OCI-LY3 (cell line): ENCODE results near the gene PCDHB9.
"Not testable (repeated sequence)": the region's sequence is repeated elsewhere in the genome, so short reads cannot be mapped to it uniquely, and the experiment has no call there.

Experiments used
- H2AFZ ChIP-seq: fragments of 200-600, 300-600 bp; shearing (Covaris generic); 2 replicates; pipeline ENCODE4 v1.6.0; 2014; ENCODE audit warnings: antibody characterized with exemption, low read depth, low read length
- H3K27ac ChIP-seq: fragments of 200-600, 300-600 bp; sonication (generic); 2 replicates; pipeline ENCODE4 v1.5.1; 2014; ENCODE audit warnings: mild to moderate bottlenecking, low read length, moderate library complexity, mixed read lengths
- H3K27me3 ChIP-seq: fragments of 200-600, 300-600 bp; sonication (generic); 2 replicates; pipeline ENCODE4 v1.6.1; 2014; ENCODE audit warnings: low read depth, low read length, mixed read lengths
- H3K36me3 ChIP-seq: fragments of 200-600, 300-600 bp; sonication (generic); replicated peaks from 2 replicates; pipeline ENCODE3; 2014; ENCODE audit warnings: low read depth, low read length, mixed read lengths
- H3K4me1 ChIP-seq: fragments of 300-600, 200-600 bp; sonication (generic); 2 replicates; pipeline ENCODE4 v1.6.1; 2014; ENCODE audit warnings: low read length, mixed read lengths
- H3K4me2 ChIP-seq: fragments of 200-600, 300-600 bp; sonication (generic); 2 replicates; pipeline ENCODE4 v1.6.1; 2014; ENCODE audit warnings: low read length, mixed read lengths
- H3K4me3 ChIP-seq: fragments of 300-600, 200-600 bp; sonication (generic); 2 replicates; pipeline ENCODE4 v1.5.1; 2014; ENCODE audit warnings: antibody characterized with exemption, mild to moderate bottlenecking, low read length, moderate library complexity
- H3K79me2 ChIP-seq: fragments of 300-600, 200-600 bp; shearing (Covaris generic); 2 replicates; pipeline ENCODE4 v1.6.1; 2014; ENCODE audit warnings: mild to moderate bottlenecking, low read length, mixed read lengths
- H3K9ac ChIP-seq: fragments of 300-600, 200-600 bp; shearing (Covaris generic); 2 replicates; pipeline ENCODE4 v1.6.0; 2014; ENCODE audit warnings: mild to moderate bottlenecking, low read length, moderate library complexity
- H3K9me3 ChIP-seq: fragments of 200-600, 300-600 bp; shearing (Covaris generic); 2 replicates; pipeline ENCODE4 v1.6.1; 2014; ENCODE audit warnings: low read length, mixed read lengths; ENCODE audit not compliant: insufficient read depth
- H4K20me1 ChIP-seq: fragments of 200-600, 300-600 bp; sonication (generic); 2 replicates; pipeline ENCODE4 v1.6.1; 2016; ENCODE audit warnings: low read length, mixed read lengths; ENCODE audit not compliant: insufficient read depth
- EZH2phosphoT487 ChIP-seq: fragments of 200-600 bp; shearing (Covaris generic); IDR thresholded peaks from 2 replicates; pipeline ENCODE4 v1.6.1; 2018; ENCODE audit warnings: antibody characterized with exemption, mixed run types, low read depth
- TF ChIP-seq, protein P1 (sequence below): fragments of 200-600, 300-600 bp; sonication (generic); IDR thresholded peaks from 2 replicates; pipeline ENCODE4 v1.5.1; 2014; ENCODE audit warnings: antibody characterized with exemption, low read length, low read depth

PCDHB9 gene

DNA sequence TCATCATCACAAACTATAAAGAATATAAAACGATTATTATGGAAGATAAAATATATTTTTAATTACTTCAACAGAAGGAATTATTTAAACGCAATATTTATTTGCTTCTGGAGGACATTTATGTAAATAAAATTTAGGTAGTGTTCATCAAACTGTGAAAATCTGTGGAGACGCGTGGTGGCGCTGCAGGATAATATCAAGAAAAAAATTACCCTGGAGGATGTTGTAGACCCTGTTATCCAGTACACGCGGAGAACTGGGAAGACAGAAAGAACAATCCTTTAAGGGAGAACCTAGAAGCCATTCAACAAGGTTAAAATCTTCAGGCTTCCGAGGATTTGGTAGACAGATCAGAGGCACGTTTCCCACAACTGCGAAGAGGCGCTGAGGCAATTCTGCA lies 21.5 kb downstream of the PCDHB9 start, which contains the start of gene PCDHB12:
TSS of gene PCDHB12 (plus strand) at position 242 of the 400 bp plus-strand sequence. CDS start 189 bp downstream, outside the sequence.
- H2AFZ ChIP-seq, result no peak within 1 kb of the TSS

DNA sequence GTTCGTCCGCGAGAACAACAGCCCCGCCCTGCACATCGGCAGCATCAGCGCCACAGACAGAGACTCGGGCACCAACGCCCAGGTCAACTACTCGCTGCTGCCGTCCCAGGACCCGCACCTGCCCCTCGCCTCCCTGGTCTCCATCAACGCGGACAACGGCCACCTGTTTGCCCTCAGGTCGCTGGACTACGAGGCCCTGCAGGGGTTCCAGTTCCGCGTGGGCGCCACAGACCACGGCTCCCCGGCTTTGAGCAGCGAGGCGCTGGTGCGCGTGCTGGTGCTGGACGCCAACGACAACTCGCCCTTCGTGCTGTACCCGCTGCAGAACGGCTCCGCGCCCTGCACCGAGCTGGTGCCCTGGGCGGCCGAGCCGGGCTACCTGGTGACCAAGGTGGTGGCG lies 23.3 kb downstream of the PCDHB9 start:
- H3K27ac ChIP-seq, H3K4me3 ChIP-seq, H2AFZ ChIP-seq, H3K9me3 ChIP-seq, H3K4me1 ChIP-seq, H3K79me2 ChIP-seq, H3K36me3 ChIP-seq, H3K27me3 ChIP-seq, H3K9ac ChIP-seq, H4K20me1 ChIP-seq, H3K4me2 ChIP-seq: not testable (repeated sequence)

More for the DNA sequence above, 21.5 kb downstream of the PCDHB9 start, which contains the start of gene PCDHB12:
- Histone ChIP-seq H3K27me3 (no peaks in the 10 kb centered on the region), H4K20me1 (no peaks in the 10 kb centered on the region), H3K27ac (no peak within 1 kb of the TSS), H3K79me2 (no peaks in the 10 kb centered on the region), H3K4me3 (no peak within 1 kb of the TSS), H3K36me3 (no peaks in the 10 kb centered on the region), H3K4me2 (no peak within 1 kb of the TSS), H3K9me3 (no peaks in the 10 kb centered on the region), H3K4me1 (no peaks in the 10 kb centered on the region), H3K9ac (no peak within 1 kb of the TSS)
- TF ChIP-seq EZH2phosphoT487, result no peak
- TF ChIP-seq, protein P1, sequence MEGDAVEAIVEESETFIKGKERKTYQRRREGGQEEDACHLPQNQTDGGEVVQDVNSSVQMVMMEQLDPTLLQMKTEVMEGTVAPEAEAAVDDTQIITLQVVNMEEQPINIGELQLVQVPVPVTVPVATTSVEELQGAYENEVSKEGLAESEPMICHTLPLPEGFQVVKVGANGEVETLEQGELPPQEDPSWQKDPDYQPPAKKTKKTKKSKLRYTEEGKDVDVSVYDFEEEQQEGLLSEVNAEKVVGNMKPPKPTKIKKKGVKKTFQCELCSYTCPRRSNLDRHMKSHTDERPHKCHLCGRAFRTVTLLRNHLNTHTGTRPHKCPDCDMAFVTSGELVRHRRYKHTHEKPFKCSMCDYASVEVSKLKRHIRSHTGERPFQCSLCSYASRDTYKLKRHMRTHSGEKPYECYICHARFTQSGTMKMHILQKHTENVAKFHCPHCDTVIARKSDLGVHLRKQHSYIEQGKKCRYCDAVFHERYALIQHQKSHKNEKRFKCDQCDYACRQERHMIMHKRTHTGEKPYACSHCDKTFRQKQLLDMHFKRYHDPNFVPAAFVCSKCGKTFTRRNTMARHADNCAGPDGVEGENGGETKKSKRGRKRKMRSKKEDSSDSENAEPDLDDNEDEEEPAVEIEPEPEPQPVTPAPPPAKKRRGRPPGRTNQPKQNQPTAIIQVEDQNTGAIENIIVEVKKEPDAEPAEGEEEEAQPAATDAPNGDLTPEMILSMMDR, result no peak

DNA sequence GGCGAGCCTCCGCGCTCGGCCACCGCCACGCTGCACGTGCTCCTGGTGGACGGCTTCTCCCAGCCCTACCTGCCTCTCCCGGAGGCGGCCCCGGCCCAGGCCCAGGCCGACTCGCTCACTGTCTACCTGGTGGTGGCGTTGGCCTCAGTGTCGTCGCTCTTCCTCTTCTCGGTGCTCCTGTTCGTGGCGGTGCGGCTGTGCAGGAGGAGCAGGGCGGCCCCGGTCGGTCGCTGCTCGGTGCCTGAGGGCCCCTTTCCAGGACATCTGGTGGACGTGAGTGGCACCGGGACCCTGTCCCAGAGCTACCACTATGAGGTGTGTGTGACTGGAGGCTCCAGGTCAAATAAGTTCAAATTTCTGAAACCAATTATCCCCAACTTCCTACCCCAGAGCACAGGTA lies 23.9 kb downstream of the PCDHB9 start:
- H2AFZ ChIP-seq, H3K27ac ChIP-seq, H3K27me3 ChIP-seq, H4K20me1 ChIP-seq, H3K4me2 ChIP-seq, H3K36me3 ChIP-seq, H3K4me3 ChIP-seq, H3K79me2 ChIP-seq, H3K4me1 ChIP-seq, H3K9ac ChIP-seq, H3K9me3 ChIP-seq: not testable (repeated sequence)

DNA sequence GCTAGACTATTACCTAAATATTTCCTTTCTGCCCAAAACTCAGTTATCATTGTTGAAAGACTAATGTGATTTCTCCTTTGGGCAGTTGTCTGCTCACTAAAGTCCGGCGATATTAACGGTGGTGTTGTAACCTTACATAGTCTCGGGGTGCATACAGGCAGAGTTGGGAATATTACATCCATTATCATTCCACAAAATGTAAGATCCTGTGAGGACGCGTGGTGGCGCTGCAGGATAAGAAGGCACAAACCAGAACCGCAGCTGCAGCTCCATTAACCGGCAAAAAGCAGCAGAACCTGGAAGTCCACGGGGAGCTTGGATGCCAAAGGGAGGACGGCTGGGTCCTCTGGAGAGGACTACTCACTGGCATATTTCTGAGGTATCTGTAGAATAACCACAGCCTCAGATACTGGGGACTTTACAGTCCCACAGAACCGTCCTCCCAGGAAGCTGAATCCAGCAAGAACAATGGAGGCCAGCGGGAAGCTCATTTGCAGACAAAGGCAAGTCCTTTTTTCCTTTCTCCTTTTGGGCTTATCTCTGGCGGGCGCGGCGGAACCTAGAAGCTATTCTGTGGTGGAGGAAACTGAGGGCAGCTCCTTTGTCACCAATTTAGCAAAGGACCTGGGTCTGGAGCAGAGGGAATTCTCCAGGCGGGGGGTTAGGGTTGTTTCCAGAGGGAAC lies 26.8 kb downstream of the PCDHB9 start, which contains the start of gene PCDHB13:
TSS of gene PCDHB13 (plus strand) at position 264 of the 684 bp plus-strand sequence. CDS start at position 469, 205 bp downstream.
- H4K20me1 ChIP-seq, H3K4me1 ChIP-seq, H3K9ac ChIP-seq, H3K27ac ChIP-seq, H2AFZ ChIP-seq, H3K4me2 ChIP-seq, H3K36me3 ChIP-seq, H3K79me2 ChIP-seq, H3K27me3 ChIP-seq, H3K4me3 ChIP-seq, H3K9me3 ChIP-seq: not testable (repeated sequence)

DNA sequence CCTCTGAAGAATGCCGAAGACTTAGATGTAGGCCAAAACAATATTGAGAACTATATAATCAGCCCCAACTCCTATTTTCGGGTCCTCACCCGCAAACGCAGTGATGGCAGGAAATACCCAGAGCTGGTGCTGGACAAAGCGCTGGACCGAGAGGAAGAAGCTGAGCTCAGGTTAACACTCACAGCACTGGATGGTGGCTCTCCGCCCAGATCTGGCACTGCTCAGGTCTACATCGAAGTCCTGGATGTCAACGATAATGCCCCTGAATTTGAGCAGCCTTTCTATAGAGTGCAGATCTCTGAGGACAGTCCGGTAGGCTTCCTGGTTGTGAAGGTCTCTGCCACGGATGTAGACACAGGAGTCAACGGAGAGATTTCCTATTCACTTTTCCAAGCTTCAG lies 27.6 kb downstream of the PCDHB9 start:
- H3K9me3 ChIP-seq, H3K36me3 ChIP-seq, H3K27ac ChIP-seq, H2AFZ ChIP-seq, H3K4me2 ChIP-seq, H3K79me2 ChIP-seq, H3K9ac ChIP-seq, H3K4me1 ChIP-seq, H3K27me3 ChIP-seq, H4K20me1 ChIP-seq, H3K4me3 ChIP-seq: not testable (repeated sequence)

DNA sequence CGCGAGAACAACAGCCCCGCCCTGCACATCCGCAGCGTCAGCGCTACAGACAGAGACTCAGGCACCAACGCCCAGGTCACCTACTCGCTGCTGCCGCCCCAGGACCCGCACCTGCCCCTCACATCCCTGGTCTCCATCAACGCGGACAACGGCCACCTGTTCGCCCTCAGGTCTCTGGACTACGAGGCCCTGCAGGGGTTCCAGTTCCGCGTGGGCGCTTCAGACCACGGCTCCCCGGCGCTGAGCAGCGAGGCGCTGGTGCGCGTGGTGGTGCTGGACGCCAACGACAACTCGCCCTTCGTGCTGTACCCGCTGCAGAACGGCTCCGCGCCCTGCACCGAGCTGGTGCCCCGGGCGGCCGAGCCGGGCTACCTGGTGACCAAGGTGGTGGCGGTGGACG lies 28.5 kb downstream of the PCDHB9 start:
- H3K4me1 ChIP-seq, H3K4me2 ChIP-seq, H2AFZ ChIP-seq, H3K36me3 ChIP-seq, H4K20me1 ChIP-seq, H3K27ac ChIP-seq, H3K9ac ChIP-seq, H3K79me2 ChIP-seq, H3K4me3 ChIP-seq, H3K27me3 ChIP-seq, H3K9me3 ChIP-seq: not testable (repeated sequence)

DNA sequence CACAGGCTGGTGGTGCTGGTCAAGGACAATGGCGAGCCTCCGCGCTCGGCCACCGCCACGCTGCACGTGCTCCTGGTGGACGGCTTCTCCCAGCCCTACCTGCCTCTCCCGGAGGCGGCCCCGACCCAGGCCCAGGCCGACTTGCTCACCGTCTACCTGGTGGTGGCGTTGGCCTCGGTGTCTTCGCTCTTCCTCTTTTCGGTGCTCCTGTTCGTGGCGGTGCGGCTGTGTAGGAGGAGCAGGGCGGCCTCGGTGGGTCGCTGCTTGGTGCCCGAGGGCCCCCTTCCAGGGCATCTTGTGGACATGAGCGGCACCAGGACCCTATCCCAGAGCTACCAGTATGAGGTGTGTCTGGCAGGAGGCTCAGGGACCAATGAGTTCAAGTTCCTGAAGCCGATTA lies 29.1 kb downstream of the PCDHB9 start:
- not testable (repeated sequence) for H3K9me3 ChIP-seq, H3K4me3 ChIP-seq, H3K4me2 ChIP-seq, H3K27ac ChIP-seq, H3K4me1 ChIP-seq, H4K20me1 ChIP-seq, H3K79me2 ChIP-seq, H3K36me3 ChIP-seq, H3K9ac ChIP-seq, H2AFZ ChIP-seq, H3K27me3 ChIP-seq
